HG02588 (cell line): Measurements from ENCODE around the gene FAM107B.
A peak's percentile ranks its signal among the peaks of the same experiment; 100 is the strongest.

Source experiments
- ATAC-seq: cut with Tn5 transposase; IDR thresholded peaks from one replicate; pipeline ENCODE4 v1.9.1; 2021; ENCODE audit warnings: mild to moderate bottlenecking, moderate library complexity; ENCODE audit not compliant: unreplicated experiment

FAM107B gene

GRCh38 chr10:14779001-14779651 lies 4.4 kb upstream of the FAM107B start:
- no peak for ATAC-seq

- ATAC-seq: no peak
These were observed 1.8 kb upstream of the FAM107B start for GRCh38 chr10:14776546-14776945.

DNA sequence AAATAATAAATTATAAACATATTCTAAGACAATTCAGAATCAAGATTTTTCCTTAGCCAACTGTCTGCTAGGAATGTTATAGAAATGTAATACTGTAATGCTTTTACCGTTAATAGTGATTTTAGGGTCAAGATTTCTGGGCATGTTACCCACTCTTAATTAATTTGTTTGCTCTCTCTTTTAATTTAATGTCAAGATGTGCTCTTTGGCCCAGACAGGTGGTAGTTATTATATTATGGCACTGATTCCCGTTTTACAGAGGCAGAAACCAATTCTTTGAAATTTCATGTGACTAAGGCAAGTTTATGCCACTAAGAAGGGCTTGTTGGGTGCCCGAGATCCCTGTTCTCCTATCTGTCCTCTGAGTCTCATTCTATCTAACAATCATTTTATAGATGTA lies 959 bp upstream of the FAM107B start:
- ATAC-seq: no peak

GRCh38 chr10:14774214-14774580 lies 500 bp downstream of the FAM107B start:
- ATAC-seq: no peak

DNA sequence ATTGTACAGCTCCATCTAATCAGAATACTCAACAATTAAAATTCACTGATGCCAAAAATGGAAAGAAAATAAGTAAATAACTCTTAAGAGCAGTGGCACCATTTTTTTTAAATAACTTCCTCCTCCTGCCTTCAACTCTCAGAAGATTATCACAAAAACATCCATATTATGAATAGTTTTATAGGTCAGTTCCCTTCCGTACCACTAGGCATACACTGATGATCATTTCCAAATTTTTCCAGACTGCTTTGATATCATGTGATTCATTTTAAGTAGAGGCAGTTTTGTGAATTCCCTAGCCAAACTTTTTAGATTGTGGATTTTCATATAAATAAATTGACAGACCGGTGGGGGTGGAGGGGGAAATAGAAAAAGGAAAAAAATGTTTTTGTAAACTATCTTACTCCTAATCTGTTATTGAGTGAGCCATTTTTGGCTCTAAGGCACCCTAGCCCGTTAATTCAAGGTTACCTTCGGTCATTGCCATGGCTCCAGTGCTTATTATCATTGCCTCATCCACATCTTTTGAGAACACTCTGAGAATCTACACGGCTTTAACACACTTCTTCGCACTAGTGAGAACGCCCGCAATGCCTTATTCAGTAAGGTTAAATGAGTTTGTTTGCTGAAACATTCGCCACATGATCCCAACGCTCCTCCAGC lies 1.0 kb downstream of the FAM107B start:
- no peak for ATAC-seq

DNA sequence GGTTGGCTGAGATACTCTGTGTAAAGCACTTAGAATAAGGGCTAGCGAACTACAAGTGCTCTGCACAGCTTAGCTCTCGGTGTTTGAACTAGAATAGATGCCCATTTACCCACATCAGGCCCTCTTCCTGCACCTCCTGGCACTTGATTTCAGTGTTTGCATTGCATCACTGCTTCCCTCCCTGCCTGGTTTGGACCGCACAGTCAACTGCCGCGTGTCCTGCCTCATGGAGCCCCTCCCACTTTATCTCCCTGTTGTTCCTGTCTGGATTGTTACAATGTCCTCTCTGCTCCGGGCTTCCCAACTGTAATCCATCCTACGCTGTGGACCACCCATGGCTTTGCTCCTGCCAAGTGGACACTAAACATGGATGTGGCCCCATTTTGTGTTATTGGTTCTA lies 2.3 kb downstream of the FAM107B start:
- ATAC-seq: no peak

DNA sequence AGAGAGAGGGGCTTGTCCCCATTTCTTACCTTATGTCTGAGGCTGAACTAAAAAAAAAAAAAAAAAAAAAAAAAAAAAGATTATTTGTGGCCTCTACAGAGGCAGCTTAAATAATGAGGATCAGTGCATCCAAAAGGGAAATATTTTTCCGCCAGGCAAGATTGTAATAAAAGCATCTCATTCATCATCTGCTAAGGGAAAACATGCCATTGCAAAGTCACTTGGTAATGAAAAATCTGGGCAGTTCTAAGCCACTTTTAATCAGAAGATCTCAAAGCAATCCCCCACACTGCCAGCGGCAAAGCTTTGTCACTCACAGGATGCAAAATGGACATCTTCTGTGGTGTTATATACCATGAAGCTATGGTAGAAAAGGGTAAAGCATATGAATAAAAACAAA lies 3.8 kb downstream of the FAM107B start:
- ATAC-seq: no peak

GRCh38 chr10:14761372-14761771 lies 13.3 kb downstream of the FAM107B start:
- no peak for ATAC-seq

- no peak for ATAC-seq
These were observed 15.6 kb downstream of the FAM107B start for GRCh38 chr10:14758994-14759664.

DNA sequence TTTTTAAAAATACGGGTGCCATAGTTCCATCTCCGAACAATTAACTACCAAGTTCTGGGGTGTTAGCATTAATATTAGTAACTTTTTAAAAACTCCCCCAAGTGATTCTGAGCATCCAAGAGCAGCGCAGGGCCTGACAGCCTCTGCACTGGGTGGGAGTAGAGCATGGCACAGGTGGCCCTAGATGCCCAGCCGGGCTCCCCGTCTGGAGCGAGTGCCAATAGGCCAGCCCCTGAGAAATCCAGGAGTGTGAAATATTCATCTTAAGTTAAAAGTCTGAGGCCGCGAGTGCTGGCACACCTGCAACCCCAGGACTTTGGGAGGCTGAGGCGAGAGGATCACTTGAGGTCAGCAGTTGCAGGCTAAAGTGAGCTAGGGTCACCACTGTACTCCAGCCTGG lies 16.2 kb downstream of the FAM107B start:
- no peak for ATAC-seq

DNA sequence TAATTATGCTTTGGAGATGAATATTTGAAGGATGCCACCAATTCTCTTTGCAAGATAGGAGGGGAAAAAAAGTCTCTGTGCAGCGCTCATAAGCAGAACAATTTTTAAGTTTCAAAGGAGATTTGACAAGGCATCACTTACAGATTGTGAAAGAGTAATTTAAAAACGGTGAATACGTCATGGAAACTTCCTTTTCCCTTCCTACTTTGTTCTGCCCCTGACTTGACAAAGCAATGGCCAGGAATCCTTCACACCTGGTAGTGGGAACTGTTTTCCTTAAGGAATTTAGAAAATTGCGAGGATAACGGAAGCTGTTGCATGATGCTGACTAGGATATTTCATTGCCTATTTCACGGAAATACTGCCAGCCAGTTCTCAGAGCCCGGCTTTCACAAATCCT lies 16.7 kb downstream of the FAM107B start:
- ATAC-seq: no peak

GRCh38 chr10:14757394-14757793 lies 17.3 kb downstream of the FAM107B start:
- no peak for ATAC-seq

- no peak for ATAC-seq
These were observed 21.3 kb downstream of the FAM107B start for GRCh38 chr10:14753441-14753840.

- no peak for ATAC-seq
These were observed 22.8 kb downstream of the FAM107B start for GRCh38 chr10:14751921-14752320.

GRCh38 chr10:14751014-14751896 lies 23.4 kb downstream of the FAM107B start:
- peak; percentile 65 for ATAC-seq

- ATAC-seq: no peak
These were observed 25.5 kb downstream of the FAM107B start for GRCh38 chr10:14749070-14749809.

DNA sequence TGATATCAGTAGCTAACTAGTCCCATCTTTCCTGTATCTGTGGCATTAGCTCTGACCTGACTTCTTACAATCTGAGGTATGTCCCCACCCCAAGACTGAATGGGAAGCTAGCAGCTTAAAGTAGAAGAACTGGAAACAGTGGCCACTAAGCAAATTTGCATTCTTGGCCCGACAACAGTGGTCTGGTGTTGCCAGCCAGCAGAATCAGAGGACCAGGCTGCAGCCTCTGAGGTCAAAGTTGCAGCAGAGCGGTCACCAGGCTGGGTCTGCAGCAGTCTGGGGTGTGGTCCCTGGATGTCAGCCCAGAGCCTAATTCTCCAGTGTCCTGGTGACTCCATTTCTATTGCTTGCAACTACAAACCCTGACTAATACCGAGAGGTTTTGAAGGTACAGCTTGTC lies 26.3 kb downstream of the FAM107B start:
- ATAC-seq: no peak

- ATAC-seq: peak; percentile 76
These were observed 31.9 kb downstream of the FAM107B start for GRCh38 chr10:14742815-14743214.

DNA sequence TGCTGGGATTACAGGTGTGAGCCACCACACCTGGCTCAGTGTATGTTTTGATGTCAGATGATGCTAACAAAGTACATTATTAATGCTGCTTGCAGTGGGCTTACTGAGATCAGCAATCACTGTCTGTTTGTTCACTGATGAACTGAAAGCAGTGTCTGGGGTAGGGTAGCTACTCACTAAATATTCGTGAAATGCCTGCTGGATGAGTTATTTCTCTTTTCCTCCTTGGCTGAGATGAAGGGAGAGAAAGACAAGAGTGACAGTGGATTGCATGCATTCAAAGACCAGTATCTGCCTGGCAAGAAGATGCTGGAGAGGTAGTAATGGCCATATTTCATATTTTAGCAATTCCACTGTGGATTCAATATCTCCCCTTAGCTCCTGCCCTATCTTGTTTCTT lies 32.3 kb downstream of the FAM107B start:
- peak; percentile 14 for ATAC-seq

DNA sequence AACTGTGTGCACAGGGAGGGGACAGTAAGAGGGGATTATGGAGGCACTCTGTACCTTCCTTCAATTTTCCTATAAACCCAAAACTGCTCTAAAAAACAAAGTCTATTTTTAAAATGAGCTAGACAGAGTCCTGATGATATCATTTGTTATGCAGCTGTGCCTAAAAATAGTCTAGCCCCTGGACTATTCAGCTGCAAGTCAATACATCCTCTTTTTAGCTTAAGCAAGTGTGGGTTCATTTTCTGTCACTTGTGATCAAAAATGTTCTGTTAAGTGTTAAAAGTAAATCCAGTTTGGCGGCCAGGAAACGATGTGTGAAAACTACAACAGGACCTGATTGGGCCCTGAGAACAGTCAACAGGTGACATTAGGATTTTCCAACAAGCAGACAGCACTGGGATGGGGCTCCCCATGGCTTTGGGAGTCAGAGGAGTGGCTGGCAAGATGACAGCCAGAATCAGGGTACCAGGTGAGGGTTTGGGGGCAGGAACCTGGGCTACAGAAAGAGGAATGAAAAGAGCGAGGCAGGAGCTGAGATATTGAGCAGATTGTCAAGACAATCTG lies 33.9 kb downstream of the FAM107B start:
- peak; percentile 48 for ATAC-seq
